ENCODE data around the gene RC3H1.

DNA sequence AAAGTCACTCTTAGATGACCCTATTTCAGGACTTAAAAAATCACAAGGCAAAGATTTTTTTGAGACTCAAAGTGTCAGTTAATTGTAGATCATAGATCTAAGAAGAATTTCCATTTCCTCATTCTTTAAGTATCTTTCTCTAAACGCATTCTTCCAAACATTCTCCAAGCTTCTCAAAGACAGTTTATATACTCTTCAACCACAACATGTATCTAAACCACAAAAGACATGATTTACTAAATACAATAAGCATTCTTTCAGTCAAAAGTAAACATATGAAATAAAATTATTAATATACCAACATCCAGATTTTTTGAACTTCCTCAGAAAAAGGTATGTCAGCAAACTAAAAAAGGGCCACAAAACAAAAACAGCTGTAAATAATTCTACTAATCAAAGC, 24.4 kb downstream of the RC3H1 start:
- TF ChIP-seq, protein P1, sequence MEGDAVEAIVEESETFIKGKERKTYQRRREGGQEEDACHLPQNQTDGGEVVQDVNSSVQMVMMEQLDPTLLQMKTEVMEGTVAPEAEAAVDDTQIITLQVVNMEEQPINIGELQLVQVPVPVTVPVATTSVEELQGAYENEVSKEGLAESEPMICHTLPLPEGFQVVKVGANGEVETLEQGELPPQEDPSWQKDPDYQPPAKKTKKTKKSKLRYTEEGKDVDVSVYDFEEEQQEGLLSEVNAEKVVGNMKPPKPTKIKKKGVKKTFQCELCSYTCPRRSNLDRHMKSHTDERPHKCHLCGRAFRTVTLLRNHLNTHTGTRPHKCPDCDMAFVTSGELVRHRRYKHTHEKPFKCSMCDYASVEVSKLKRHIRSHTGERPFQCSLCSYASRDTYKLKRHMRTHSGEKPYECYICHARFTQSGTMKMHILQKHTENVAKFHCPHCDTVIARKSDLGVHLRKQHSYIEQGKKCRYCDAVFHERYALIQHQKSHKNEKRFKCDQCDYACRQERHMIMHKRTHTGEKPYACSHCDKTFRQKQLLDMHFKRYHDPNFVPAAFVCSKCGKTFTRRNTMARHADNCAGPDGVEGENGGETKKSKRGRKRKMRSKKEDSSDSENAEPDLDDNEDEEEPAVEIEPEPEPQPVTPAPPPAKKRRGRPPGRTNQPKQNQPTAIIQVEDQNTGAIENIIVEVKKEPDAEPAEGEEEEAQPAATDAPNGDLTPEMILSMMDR (IDR thresholded peaks at IDR 0.05), result no peak
- TF ChIP-seq POLR2AphosphoS5 (IDR thresholded peaks at IDR 0.05), result no peak

All from stomach (tissue), 4 donors.